Measurements from ENCODE around the gene SNAP23.
A peak's percentile ranks its signal among the peaks of the same experiment; 100 is the strongest.

Gene SNAP23

DNA sequence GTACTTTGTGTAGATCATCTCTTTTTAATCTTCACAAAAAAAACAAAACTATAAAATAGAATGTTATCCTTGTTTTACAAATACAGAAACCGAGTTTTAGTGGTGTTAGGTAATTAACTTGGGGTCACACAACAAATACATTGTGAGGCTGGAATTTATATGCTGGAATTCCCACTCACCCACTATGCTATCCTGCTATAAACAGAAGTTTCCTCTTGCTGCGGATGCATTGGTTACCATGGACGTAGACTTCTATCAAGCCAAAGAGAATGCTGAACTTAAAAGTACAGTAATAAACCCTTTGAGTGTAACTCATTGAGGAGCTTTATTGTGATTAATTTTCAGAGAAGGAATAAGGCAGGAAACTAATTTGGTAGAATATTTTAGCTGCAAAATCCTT is 9.2 kb downstream of the SNAP23 start:
- no peak overlapping the region for H3K27ac ChIP-seq (ENCODE audit: low read length)

DNA sequence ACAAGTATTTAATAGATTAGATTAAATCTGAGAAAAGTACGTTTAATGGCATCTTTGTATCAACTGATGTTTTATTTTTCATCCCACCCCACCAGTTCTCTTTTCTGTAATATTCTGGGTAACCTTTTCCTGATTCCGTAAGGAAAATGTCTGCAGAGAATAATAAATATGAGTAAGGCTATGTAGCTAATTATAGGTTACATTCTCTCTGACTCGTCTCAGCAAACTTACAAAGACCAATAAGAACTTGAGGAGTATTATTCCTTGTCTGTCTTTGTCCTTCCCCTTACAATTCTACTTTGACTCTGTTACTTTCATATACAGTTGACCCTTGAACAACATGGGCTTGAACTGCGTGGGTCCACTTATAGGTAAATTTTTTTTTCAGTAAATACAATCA is 12.1 kb downstream of the SNAP23 start:
- Histone ChIP-seq H4K20me1 (ENCODE audit: insufficient read depth, low read length) (no peaks in the 10 kb centered on the region; the same call in 1 of the 2 replicates), H3K79me2 (ENCODE audit: low read length) (peaks cover 17% of the 10 kb centered on the region), H3K27me3 (ENCODE audit: low read depth, low read length) (no peaks in the 10 kb centered on the region), H3K9ac (ENCODE audit: low read length) (no peak overlapping the region), H3K4me2 (ENCODE audit: low read length) (no peak overlapping the region), H3K9me3 (ENCODE audit: insufficient read depth, low read length) (no peaks in the 10 kb centered on the region), H2AFZ (ENCODE audit: low read depth, low read length) (no peak overlapping the region), H3K4me3 (ENCODE audit: low read length) (no peak overlapping the region), H3K27ac (ENCODE audit: low read length) (no peak overlapping the region), H3K4me1 (ENCODE audit: low read length) (peaks cover 26% of the 10 kb centered on the region), H3K36me3 (replicated peaks; ENCODE audit: low read depth, low read length) (peaks cover 6% of the 10 kb centered on the region)
- TF ChIP-seq, protein P1, sequence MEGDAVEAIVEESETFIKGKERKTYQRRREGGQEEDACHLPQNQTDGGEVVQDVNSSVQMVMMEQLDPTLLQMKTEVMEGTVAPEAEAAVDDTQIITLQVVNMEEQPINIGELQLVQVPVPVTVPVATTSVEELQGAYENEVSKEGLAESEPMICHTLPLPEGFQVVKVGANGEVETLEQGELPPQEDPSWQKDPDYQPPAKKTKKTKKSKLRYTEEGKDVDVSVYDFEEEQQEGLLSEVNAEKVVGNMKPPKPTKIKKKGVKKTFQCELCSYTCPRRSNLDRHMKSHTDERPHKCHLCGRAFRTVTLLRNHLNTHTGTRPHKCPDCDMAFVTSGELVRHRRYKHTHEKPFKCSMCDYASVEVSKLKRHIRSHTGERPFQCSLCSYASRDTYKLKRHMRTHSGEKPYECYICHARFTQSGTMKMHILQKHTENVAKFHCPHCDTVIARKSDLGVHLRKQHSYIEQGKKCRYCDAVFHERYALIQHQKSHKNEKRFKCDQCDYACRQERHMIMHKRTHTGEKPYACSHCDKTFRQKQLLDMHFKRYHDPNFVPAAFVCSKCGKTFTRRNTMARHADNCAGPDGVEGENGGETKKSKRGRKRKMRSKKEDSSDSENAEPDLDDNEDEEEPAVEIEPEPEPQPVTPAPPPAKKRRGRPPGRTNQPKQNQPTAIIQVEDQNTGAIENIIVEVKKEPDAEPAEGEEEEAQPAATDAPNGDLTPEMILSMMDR (IDR thresholded peaks at IDR 0.05; ENCODE audit: low read depth, low read length): no peak
- no peak for TF ChIP-seq EZH2phosphoT487 (IDR thresholded peaks at IDR 0.05; ENCODE audit: low read depth)

More for the DNA sequence above, 9.2 kb downstream of the SNAP23 start:
- Histone ChIP-seq H2AFZ (ENCODE audit: low read depth, low read length) (no peak overlapping the region), H3K9ac (ENCODE audit: low read length) (no peak overlapping the region; the same call in 1 of the 2 replicates), H3K27me3 (ENCODE audit: low read depth, low read length) (no peaks in the 10 kb centered on the region), H3K4me1 (ENCODE audit: low read length) (peaks cover 27% of the 10 kb centered on the region), H3K36me3 (replicated peaks; ENCODE audit: low read depth, low read length) (peaks cover 8% of the 10 kb centered on the region), H3K4me2 (ENCODE audit: low read length) (peak overlapping the region; percentile 23), H3K9me3 (ENCODE audit: insufficient read depth, low read length) (no peaks in the 10 kb centered on the region), H3K4me3 (ENCODE audit: low read length) (no peak overlapping the region), H3K79me2 (ENCODE audit: low read length) (peaks cover 41% of the 10 kb centered on the region), H4K20me1 (ENCODE audit: insufficient read depth, low read length) (no peaks in the 10 kb centered on the region; the same call in 1 of the 2 replicates)
- TF ChIP-seq EZH2phosphoT487 (IDR thresholded peaks at IDR 0.05; ENCODE audit: low read depth): no peak
- TF ChIP-seq, protein P1 (IDR thresholded peaks at IDR 0.05; ENCODE audit: low read depth, low read length): no peak

DNA sequence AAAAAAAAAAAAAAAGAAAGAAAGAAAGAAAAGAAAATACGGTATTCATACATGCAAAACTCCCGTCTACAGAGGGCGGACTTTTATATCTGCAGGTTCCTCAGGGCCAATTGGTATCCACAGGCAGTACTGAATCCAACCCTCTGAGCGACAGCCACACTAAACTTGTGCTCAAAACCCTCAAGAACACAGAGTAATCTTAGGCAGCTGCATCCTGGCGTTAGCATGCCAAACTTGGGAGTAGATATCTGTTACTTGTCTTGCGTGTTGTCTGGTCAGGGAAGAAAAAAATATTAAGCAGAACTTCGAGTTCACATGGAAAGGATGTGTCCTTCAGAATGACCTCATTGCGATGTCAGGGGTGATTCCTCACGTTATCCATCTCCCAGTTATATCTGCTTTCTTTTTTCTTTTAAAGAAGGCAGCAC is 12.8 kb downstream of the SNAP23 start:
- peaks cover 1% of the 10 kb centered on the region for H3K36me3 ChIP-seq (replicated peaks; ENCODE audit: low read depth, low read length)
- H3K9ac ChIP-seq (ENCODE audit: low read length): no peak overlapping the region
- H3K4me2 ChIP-seq (ENCODE audit: low read length): no peak overlapping the region
- no peak overlapping the region for H2AFZ ChIP-seq (ENCODE audit: low read depth, low read length)
- no peak for TF ChIP-seq EZH2phosphoT487 (IDR thresholded peaks at IDR 0.05; ENCODE audit: low read depth)
- TF ChIP-seq, protein P1 (IDR thresholded peaks at IDR 0.05; ENCODE audit: low read depth, low read length): no peak
- peaks cover 11% of the 10 kb centered on the region for H3K79me2 ChIP-seq (ENCODE audit: low read length)
- no peaks in the 10 kb centered on the region for H3K9me3 ChIP-seq (ENCODE audit: insufficient read depth, low read length)
- H3K4me1 ChIP-seq (ENCODE audit: low read length): peaks cover 19% of the 10 kb centered on the region
- no peaks in the 10 kb centered on the region; the same call in 1 of the 2 replicates for H4K20me1 ChIP-seq (ENCODE audit: insufficient read depth, low read length)
- no peaks in the 10 kb centered on the region for H3K27me3 ChIP-seq (ENCODE audit: low read depth, low read length)
- H3K4me3 ChIP-seq (ENCODE audit: low read length): no peak overlapping the region
- no peak overlapping the region for H3K27ac ChIP-seq (ENCODE audit: low read length)

DNA sequence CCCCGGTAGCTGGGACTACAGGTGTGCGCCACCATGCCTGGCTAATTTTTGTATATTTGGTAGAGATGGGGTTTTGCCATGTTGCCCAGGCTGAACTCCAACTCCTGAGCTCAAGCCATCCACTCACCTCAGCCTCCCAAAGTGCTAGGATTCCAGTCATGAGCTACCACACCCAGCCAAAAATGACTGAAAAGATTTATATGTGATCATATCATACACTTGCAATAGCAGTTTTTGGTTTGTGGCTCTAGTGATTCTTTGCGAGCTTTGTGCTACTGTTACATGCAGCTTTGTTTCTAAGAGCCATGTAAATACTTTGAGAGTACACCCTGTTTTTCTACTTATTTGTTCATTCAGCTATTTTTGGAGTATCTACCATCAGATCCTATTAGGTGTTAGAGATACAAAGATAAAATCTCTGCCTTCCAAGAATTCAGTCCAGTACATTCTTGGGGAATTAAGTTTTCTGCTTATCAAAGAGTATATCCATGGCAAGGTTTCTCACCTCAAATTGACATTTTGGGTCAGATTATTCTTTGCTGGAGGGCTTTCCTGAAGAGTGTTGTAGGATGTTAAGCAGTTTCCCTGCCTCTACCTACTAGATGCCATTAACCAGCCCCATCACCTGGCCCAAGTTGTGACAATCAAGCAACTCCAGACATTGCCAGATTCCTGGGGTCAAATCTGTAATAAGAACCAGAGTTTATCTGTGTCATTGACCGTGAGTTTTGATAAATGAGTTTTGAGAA is 15.0 kb downstream of the SNAP23 start:
- H4K20me1 ChIP-seq (ENCODE audit: insufficient read depth, low read length): no peaks in the 10 kb centered on the region; the same call in 1 of the 2 replicates
- no peaks in the 10 kb centered on the region for H3K4me1 ChIP-seq (ENCODE audit: low read length)
- H3K27ac ChIP-seq (ENCODE audit: low read length): no peak overlapping the region
- H2AFZ ChIP-seq (ENCODE audit: low read depth, low read length): no peak overlapping the region
- no peaks in the 10 kb centered on the region for H3K27me3 ChIP-seq (ENCODE audit: low read depth, low read length)
- no peaks in the 10 kb centered on the region for H3K9me3 ChIP-seq (ENCODE audit: insufficient read depth, low read length)
- no peak overlapping the region for H3K9ac ChIP-seq (ENCODE audit: low read length)
- no peak overlapping the region for H3K4me3 ChIP-seq (ENCODE audit: low read length)
- H3K79me2 ChIP-seq (ENCODE audit: low read length): no peaks in the 10 kb centered on the region; the same call in 1 of the 2 replicates
- no peak overlapping the region for H3K4me2 ChIP-seq (ENCODE audit: low read length)
- no peak for TF ChIP-seq EZH2phosphoT487 (IDR thresholded peaks at IDR 0.05; ENCODE audit: low read depth)
- TF ChIP-seq, protein P1 (IDR thresholded peaks at IDR 0.05; ENCODE audit: low read depth, low read length): no peak
- H3K36me3 ChIP-seq (replicated peaks; ENCODE audit: low read depth, low read length): peaks cover 8% of the 10 kb centered on the region
